Tibial nerve (tissue), 3 donors: ENCODE data around the gene HS2ST1.

ENCODE experiments used
- CTCF ChIP-seq, 5 experiments: fragments of 200-600 bp in 3 of 5; fragments of 450-650 bp in 2 of 5; sonication (generic) in 3 of 5; IDR thresholded peaks; one replicate each; pipeline ENCODE4 v1.5.1; 2016 to 2019; ENCODE audit warnings: antibody characterized with exemption in 5 of 5, mild to moderate bottlenecking in 3 of 5, moderate library complexity in 2 of 5
- POLR2A ChIP-seq, 2 donors: fragments of 450-650 bp; IDR thresholded peaks; one replicate each; pipeline ENCODE4 v1.6.1; 2017; ENCODE audit warnings: antibody characterized with exemption in 2 of 2, mild to moderate bottlenecking in 2 of 2, moderate library complexity in 2 of 2

GRCh38 chr1:86914601-86914997 lies at the start of gene HS2ST1:
- TF ChIP-seq CTCF (IDR thresholded peaks at IDR 0.05): no peak
- TF ChIP-seq POLR2A (IDR thresholded peaks at IDR 0.05): peak; percentile 50 to 54
